ENCODE data around the gene MBIP.
A peak's percentile ranks its signal among the peaks of the same experiment; 100 is the strongest.

The MBIP gene

GRCh38 chr14:36320200-36320896, at the start of gene MBIP:
Gene MBIP, minus strand, starts transcription at chr14:36320637. Its CDS starts 49 bp downstream, at chr14:36320588.
- no peak for TF ChIP-seq CTCF (IDR thresholded peaks at IDR 0.05; ENCODE audit: low read depth, low read length)
- Histone ChIP-seq H3K4me3 (ENCODE audit: low read depth, low read length) (peak within 1 kb of the TSS; percentile 96), H3K27ac (peak within 1 kb of the TSS; percentile 82)

GRCh38 chr14:36367985-36368774, 47.7 kb upstream of the MBIP start:
- no peak overlapping the region for H3K4me3 ChIP-seq (ENCODE audit: low read depth, low read length)
- no peak for DNase-seq

More at GRCh38 chr14:36320200-36320896, at the start of gene MBIP:
- H3K9me3 ChIP-seq (ENCODE audit: severe bottlenecking): no peaks in the 10 kb centered on the region
- peak; percentile 95 for DNase-seq
- H3K36me3 ChIP-seq: no peaks in the 10 kb centered on the region; the same call in 1 of the 2 replicates
- H3K27me3 ChIP-seq (ENCODE audit: insufficient read depth, low read depth, severe bottlenecking): no peaks in the 10 kb centered on the region

GRCh38 chr14:36365766-36366165, 45.3 kb upstream of the MBIP start:
- H3K4me3 ChIP-seq (ENCODE audit: low read depth, low read length): no peak overlapping the region
- DNase-seq: no peak
- H3K9me3 ChIP-seq (ENCODE audit: severe bottlenecking): no peaks in the 10 kb centered on the region
- TF ChIP-seq CTCF (IDR thresholded peaks at IDR 0.05; ENCODE audit: low read depth, low read length): no peak
- no peaks in the 10 kb centered on the region for H3K36me3 ChIP-seq
- H3K27ac ChIP-seq: no peak overlapping the region
- H3K27me3 ChIP-seq (ENCODE audit: insufficient read depth, low read depth, severe bottlenecking): peaks cover 83% of the 10 kb centered on the region

More at GRCh38 chr14:36367985-36368774, 47.7 kb upstream of the MBIP start:
- H3K36me3 ChIP-seq: no peaks in the 10 kb centered on the region
- TF ChIP-seq CTCF (IDR thresholded peaks at IDR 0.05; ENCODE audit: low read depth, low read length): no peak
- no peak overlapping the region for H3K27ac ChIP-seq
- peaks cover 68% of the 10 kb centered on the region for H3K27me3 ChIP-seq (ENCODE audit: insufficient read depth, low read depth, severe bottlenecking)
- no peaks in the 10 kb centered on the region for H3K9me3 ChIP-seq (ENCODE audit: severe bottlenecking)

GRCh38 chr14:36363704-36364103, 43.3 kb upstream of the MBIP start:
- no peaks in the 10 kb centered on the region for H3K9me3 ChIP-seq (ENCODE audit: severe bottlenecking)
- DNase-seq: no peak
- no peak for TF ChIP-seq CTCF (IDR thresholded peaks at IDR 0.05; ENCODE audit: low read depth, low read length)
- H3K27ac ChIP-seq: no peak overlapping the region
- H3K27me3 ChIP-seq (ENCODE audit: insufficient read depth, low read depth, severe bottlenecking): peaks cover 75% of the 10 kb centered on the region
- H3K36me3 ChIP-seq: no peaks in the 10 kb centered on the region
- H3K4me3 ChIP-seq (ENCODE audit: low read depth, low read length): no peak overlapping the region

GRCh38 chr14:36362648-36363047, 42.2 kb upstream of the MBIP start:
- no peak for DNase-seq
- H3K27ac ChIP-seq: no peak overlapping the region
- H3K36me3 ChIP-seq: no peaks in the 10 kb centered on the region
- H3K4me3 ChIP-seq (ENCODE audit: low read depth, low read length): no peak overlapping the region
- no peak for TF ChIP-seq CTCF (IDR thresholded peaks at IDR 0.05; ENCODE audit: low read depth, low read length)
- peaks cover 66% of the 10 kb centered on the region for H3K27me3 ChIP-seq (ENCODE audit: insufficient read depth, low read depth, severe bottlenecking)
- H3K9me3 ChIP-seq (ENCODE audit: severe bottlenecking): no peaks in the 10 kb centered on the region
